ENCODE data around the gene BST2. TPM values are rescaled to one million over a fixed set of nuclear protein-coding genes. Genes with fewer than 3 reads are reported as not detected.

Gene BST2
- total and polyA plus RNA-seq, 9 of the 15 experiments (the other 6 are each of a cell fraction or from before 2014, with no cell fraction given) = 11.2 to 232 (median 151) TPM

- 0 out of 4 replicates have a peak, but pooled peaks of 1 of the 2 experiments have one; percentile 34 for TF ChIP-seq UBTF (IDR thresholded peaks at IDR 0.05; ENCODE audit: borderline replicate concordance in 1 of 2, low read depth in 2 of 2, low read length in 2 of 2)
- peak; percentile 60; the same call in 1 of the 2 replicates for TF ChIP-seq NR2C2 (CRISPR knock-in tag; IDR thresholded peaks at IDR 0.05)
- no peak for TF ChIP-seq NR2C2 (tag; IDR thresholded peaks at IDR 0.05)
- TF ChIP-seq HCFC1 (IDR thresholded peaks at IDR 0.05; ENCODE audit: low read depth, low read length) = no peak
- peak; percentile 61; the same call in 1 of the 2 replicates for TF ChIP-seq ATF7 (IDR thresholded peaks at IDR 0.05)
- TF ChIP-seq XRCC4 (IDR thresholded peaks at IDR 0.05; ENCODE audit: extremely low read depth, insufficient read depth, insufficient read length) = no peak
- TF ChIP-seq ZNF77 (CRISPR knock-in tag; IDR thresholded peaks at IDR 0.05) = no peak
- TF ChIP-seq CCAR2 (IDR thresholded peaks at IDR 0.05; ENCODE audit: low read depth, low read length) = no peak
- no peak for TF ChIP-seq SP2 (IDR thresholded peaks at IDR 0.05; ENCODE audit: extremely low read depth, low read depth, low read length, poor library complexity, severe bottlenecking)
- TF ChIP-seq, protein P1, sequence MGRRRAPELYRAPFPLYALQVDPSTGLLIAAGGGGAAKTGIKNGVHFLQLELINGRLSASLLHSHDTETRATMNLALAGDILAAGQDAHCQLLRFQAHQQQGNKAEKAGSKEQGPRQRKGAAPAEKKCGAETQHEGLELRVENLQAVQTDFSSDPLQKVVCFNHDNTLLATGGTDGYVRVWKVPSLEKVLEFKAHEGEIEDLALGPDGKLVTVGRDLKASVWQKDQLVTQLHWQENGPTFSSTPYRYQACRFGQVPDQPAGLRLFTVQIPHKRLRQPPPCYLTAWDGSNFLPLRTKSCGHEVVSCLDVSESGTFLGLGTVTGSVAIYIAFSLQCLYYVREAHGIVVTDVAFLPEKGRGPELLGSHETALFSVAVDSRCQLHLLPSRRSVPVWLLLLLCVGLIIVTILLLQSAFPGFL (CRISPR knock-in tag; IDR thresholded peaks at IDR 0.05) = no peak
- TF ChIP-seq ZNF785 (CRISPR knock-in tag; IDR thresholded peaks at IDR 0.05) = no peak
- TF ChIP-seq CBFA2T2 (conservative IDR thresholded peaks at IDR 0.05) = no peak
- no peak for TF ChIP-seq MEF2D (tag; conservative IDR thresholded peaks at IDR 0.05; ENCODE audit: low read depth)
- no peak for TF ChIP-seq CBX2 (IDR thresholded peaks at IDR 0.05; ENCODE audit: insufficient read depth, low read length, poor library complexity, severe bottlenecking)
- no peak for TF ChIP-seq ZNF778 (CRISPR knock-in tag; IDR thresholded peaks at IDR 0.05)
- no peak for TF ChIP-seq PCBP2 (IDR thresholded peaks at IDR 0.05; ENCODE audit: low read depth, low read length, poor library complexity, severe bottlenecking)
- no peak for TF ChIP-seq MED1 (CRISPR knock-in tag; IDR thresholded peaks at IDR 0.05; ENCODE audit: borderline replicate concordance)
- peak; percentile 46; the same call in 1 of the 2 replicates for TF ChIP-seq CBX1 (IDR thresholded peaks at IDR 0.05; ENCODE audit: low read depth)
- TF ChIP-seq ZNF586 (CRISPR knock-in tag; conservative IDR thresholded peaks at IDR 0.05) = no peak
- no peak for TF ChIP-seq ZKSCAN1 (IDR thresholded peaks at IDR 0.05; ENCODE audit: low read depth, low read length)
- TF ChIP-seq, protein P2, sequence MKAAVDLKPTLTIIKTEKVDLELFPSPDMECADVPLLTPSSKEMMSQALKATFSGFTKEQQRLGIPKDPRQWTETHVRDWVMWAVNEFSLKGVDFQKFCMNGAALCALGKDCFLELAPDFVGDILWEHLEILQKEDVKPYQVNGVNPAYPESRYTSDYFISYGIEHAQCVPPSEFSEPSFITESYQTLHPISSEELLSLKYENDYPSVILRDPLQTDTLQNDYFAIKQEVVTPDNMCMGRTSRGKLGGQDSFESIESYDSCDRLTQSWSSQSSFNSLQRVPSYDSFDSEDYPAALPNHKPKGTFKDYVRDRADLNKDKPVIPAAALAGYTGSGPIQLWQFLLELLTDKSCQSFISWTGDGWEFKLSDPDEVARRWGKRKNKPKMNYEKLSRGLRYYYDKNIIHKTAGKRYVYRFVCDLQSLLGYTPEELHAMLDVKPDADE (conservative IDR thresholded peaks at IDR 0.05; ENCODE audit: control insufficient read depth, low read depth, low read length) = no peak; the same call in 1 of the 2 replicates
- TF ChIP-seq SRSF1 (IDR thresholded peaks at IDR 0.05; ENCODE audit: low read depth, low read length) = no peak
- no peak for TF ChIP-seq NR4A1 (CRISPR knock-in tag; IDR thresholded peaks at IDR 0.05)
- TF ChIP-seq NR4A1 (tag; IDR thresholded peaks at IDR 0.05) = no peak
- no peak for TF ChIP-seq HDGF (IDR thresholded peaks at IDR 0.05)
Measured at GRCh38 chr19:17390665-17391370, 14.6 kb downstream of the BST2 start (continued).
